Measurements from ENCODE around the gene ZNF846. TPM values are rescaled to one million over a fixed set of nuclear protein-coding genes. Genes with fewer than 3 reads are reported as not detected.
"Not testable (repeated sequence)": the region's sequence is repeated elsewhere in the genome, so short reads cannot be mapped to it uniquely, and the experiment has no call there.

ZNF846 gene
- total RNA-seq, 2 experiments from 2014 or later: 3.9 to 4.9 TPM

GRCh38 chr19:9757544-9758501 lies 10.7 kb downstream of the ZNF846 start:
- Mint-ChIP-seq H3K4me3 (no peak overlapping the region), H3K27ac (no peak overlapping the region), H3K27me3 (no peaks in the 10 kb centered on the region), H3K36me3 (peaks cover 66% of the 10 kb centered on the region), H3K4me1 (ENCODE audit: low read depth) (no peaks in the 10 kb centered on the region), H3K9me3 (peaks cover 57% of the 10 kb centered on the region)
- ChIA-PET POLR2A (no interaction called here), CTCF (no interaction called here)
- DNase-seq: no peak
- intact Hi-C loops (cut with micrococcal nuclease): no loop called here

- Mint-ChIP-seq H3K9me3 (peaks cover 48% of the 10 kb centered on the region), H3K27ac (no peak overlapping the region), H3K36me3 (peaks cover 40% of the 10 kb centered on the region), H3K4me1 (ENCODE audit: low read depth) (no peaks in the 10 kb centered on the region), H3K4me3 (no peak overlapping the region), H3K27me3 (no peaks in the 10 kb centered on the region)
- intact Hi-C loops (cut with micrococcal nuclease): no loop called here
- POLR2A ChIA-PET: interaction anchor here (0.6 kb wide), 2 partner anchors 82 to 469 kb away, joined by 3 to 4 read pairs; partner anchors contain the start of gene PIN1
- CTCF ChIA-PET: interaction anchor here (0.6 kb wide), 1 partner anchor 127 kb away, joined by 3 read pairs; no protein-coding TSS in a partner anchor
- no peak for DNase-seq
Measured at GRCh38 chr19:9752701-9753443, 15.7 kb downstream of the ZNF846 start.

- intact Hi-C loops (cut with micrococcal nuclease): no loop called here
- DNase-seq: no peak
- POLR2A ChIA-PET: no interaction called here
- Mint-ChIP-seq H3K4me1 (ENCODE audit: low read depth) (no peaks in the 10 kb centered on the region), H3K4me3 (no peak overlapping the region), H3K9me3 (peaks cover 37% of the 10 kb centered on the region), H3K36me3 (peaks cover 32% of the 10 kb centered on the region), H3K27me3 (no peaks in the 10 kb centered on the region), H3K27ac (no peak overlapping the region)
- CTCF ChIA-PET: no interaction called here
Measured at GRCh38 chr19:9751446-9751845, 17.1 kb downstream of the ZNF846 start.

DNA sequence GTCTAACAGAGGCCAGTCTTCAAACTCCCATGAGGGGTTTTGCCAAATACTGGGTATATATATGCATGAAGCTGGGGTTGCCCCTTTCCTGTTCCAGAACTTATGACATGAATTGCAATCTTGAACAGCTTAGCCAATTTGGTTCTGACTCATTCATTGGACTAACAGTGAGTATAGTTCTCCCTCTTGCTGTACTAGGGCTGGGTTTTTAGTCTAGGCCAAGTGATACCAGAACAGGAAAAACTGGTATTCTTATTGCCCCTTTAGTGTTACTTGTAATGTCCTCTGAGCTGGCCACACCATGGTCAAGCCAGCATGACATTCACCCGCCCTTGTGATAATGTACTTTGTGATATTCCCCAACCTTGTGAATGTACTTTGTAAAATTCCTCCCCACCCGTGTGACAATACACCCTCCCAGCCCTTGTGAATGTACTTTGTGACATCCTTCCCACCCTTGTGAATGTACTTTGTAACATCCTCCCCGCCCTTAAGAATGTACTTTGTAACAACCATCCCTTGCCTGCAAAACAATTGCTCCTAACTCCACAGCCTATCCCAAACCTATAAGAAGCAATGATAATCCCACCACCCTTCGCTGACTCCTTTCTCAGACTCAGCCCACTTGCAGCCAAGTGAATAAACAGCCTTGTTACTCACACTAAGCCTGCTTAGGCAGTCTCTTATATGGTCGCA lies 26.9 kb downstream of the ZNF846 start:
- Mint-ChIP-seq H3K9me3 (peaks cover 16% of the 10 kb centered on the region), H3K36me3 (peaks cover 8% of the 10 kb centered on the region), H3K4me1 (ENCODE audit: low read depth) (no peaks in the 10 kb centered on the region), H3K27me3 (no peaks in the 10 kb centered on the region), H3K27ac (no peak overlapping the region), H3K4me3 (no peak overlapping the region)
- POLR2A ChIA-PET: no interaction called here
- DNase-seq: no peak
- intact Hi-C loops (cut with micrococcal nuclease): no loop called here
- CTCF ChIA-PET: no interaction called here

DNA sequence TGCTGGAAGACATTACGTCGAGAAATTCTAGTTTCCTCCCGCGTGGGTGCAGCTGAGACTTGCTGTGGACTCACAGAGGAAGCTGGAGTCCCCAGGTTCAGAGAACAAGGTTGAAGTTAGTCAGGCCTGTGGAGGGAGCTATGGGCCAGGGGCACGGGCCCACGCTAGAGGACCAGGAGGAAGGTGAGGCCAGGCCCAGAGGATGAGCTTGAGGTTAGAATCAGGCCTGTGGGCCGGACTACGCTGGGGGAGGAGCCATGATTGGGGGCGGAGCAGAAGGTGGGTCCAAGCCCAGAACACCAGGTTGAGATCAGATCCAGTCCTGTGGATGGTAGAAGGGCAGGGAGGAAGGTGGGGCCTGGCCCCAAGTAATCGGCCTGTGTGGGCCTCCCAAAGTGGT lies 32.6 kb downstream of the ZNF846 start:
- no peaks in the 10 kb centered on the region for H3K27me3 Mint-ChIP-seq
- intact Hi-C loops (cut with micrococcal nuclease): no loop called here
- CTCF ChIA-PET: no interaction called here
- no peak overlapping the region for H3K27ac Mint-ChIP-seq
- POLR2A ChIA-PET: no interaction called here
- H3K9me3 Mint-ChIP-seq: peaks cover 6% of the 10 kb centered on the region
- no peaks in the 10 kb centered on the region for H3K4me1 Mint-ChIP-seq (ENCODE audit: low read depth)
- no peak overlapping the region for H3K4me3 Mint-ChIP-seq
- H3K36me3 Mint-ChIP-seq: no peaks in the 10 kb centered on the region
- DNase-seq: no peak

- not testable (repeated sequence) for H3K27me3 Mint-ChIP-seq
Measured at GRCh38 chr19:9730056-9730455, 38.5 kb downstream of the ZNF846 start.

GRCh38 chr19:9729162-9729561 lies 39.4 kb downstream of the ZNF846 start:
- DNase-seq: no peak
- POLR2A ChIA-PET: no interaction called here
- Mint-ChIP-seq H3K9me3 (peaks cover 18% of the 10 kb centered on the region), H3K27ac (no peak overlapping the region), H3K36me3 (peaks cover 2% of the 10 kb centered on the region), H3K4me1 (ENCODE audit: low read depth) (no peaks in the 10 kb centered on the region), H3K27me3 (no peaks in the 10 kb centered on the region), H3K4me3 (no peak overlapping the region)
- intact Hi-C loops (cut with micrococcal nuclease): no loop called here
- CTCF ChIA-PET: no interaction called here

More at GRCh38 chr19:9730056-9730455, 38.5 kb downstream of the ZNF846 start:
- H3K4me3 Mint-ChIP-seq; DNase-seq; POLR2A ChIA-PET; intact Hi-C loops (cut with micrococcal nuclease); CTCF ChIA-PET; H3K36me3 Mint-ChIP-seq; H3K27ac Mint-ChIP-seq; H3K4me1 Mint-ChIP-seq (ENCODE audit: low read depth): not testable (repeated sequence)
- H3K9me3 Mint-ChIP-seq: peaks cover 10% of the 10 kb centered on the region

DNA sequence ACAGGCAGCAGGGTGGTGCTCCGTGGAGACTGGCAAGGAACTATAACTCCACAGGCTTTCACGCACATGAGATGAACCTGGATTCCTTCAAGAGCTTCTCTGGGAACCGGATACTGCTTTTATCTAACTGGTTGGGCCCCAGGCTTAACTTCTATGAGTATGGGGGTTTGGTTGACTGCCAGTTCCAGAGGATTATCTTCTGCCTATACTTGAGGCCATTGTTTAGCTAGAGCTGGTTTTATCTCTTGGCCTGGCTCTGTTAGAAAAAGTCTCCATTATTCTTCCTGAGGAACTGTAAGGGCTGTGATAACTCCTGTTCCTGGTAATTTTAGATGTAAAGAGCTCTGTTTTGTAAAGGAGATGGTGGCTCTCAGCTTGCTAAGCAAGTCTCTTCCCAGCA lies 40.9 kb downstream of the ZNF846 start:
- intact Hi-C loops (cut with micrococcal nuclease): no loop called here
- DNase-seq: no peak
- Mint-ChIP-seq H3K27ac (no peak overlapping the region), H3K27me3 (no peaks in the 10 kb centered on the region), H3K9me3 (peaks cover 30% of the 10 kb centered on the region), H3K4me1 (ENCODE audit: low read depth) (no peaks in the 10 kb centered on the region), H3K4me3 (no peak overlapping the region), H3K36me3 (peaks cover 5% of the 10 kb centered on the region)
- ChIA-PET CTCF (interaction anchor here (1.1 kb wide), 1 partner anchor 101 kb away, joined by 3 read pairs; no protein-coding TSS in a partner anchor), POLR2A (no interaction called here)

- H3K4me3 Mint-ChIP-seq; H3K27me3 Mint-ChIP-seq; H3K27ac Mint-ChIP-seq; DNase-seq; H3K36me3 Mint-ChIP-seq; CTCF ChIA-PET; H3K4me1 Mint-ChIP-seq (ENCODE audit: low read depth); intact Hi-C loops (cut with micrococcal nuclease); POLR2A ChIA-PET: not testable (repeated sequence)
- H3K9me3 Mint-ChIP-seq: peaks cover 34% of the 10 kb centered on the region
Measured at GRCh38 chr19:9725508-9726201, 42.9 kb downstream of the ZNF846 start.

- CTCF ChIA-PET: no interaction called here
- POLR2A ChIA-PET: no interaction called here
- no peak overlapping the region for H3K4me3 Mint-ChIP-seq
- intact Hi-C loops (cut with micrococcal nuclease): no loop called here
- peaks cover 5% of the 10 kb centered on the region for H3K36me3 Mint-ChIP-seq
- H3K4me1 Mint-ChIP-seq (ENCODE audit: low read depth): peaks cover 3% of the 10 kb centered on the region
- peaks cover 34% of the 10 kb centered on the region for H3K9me3 Mint-ChIP-seq
- DNase-seq: no peak
- no peak overlapping the region for H3K27ac Mint-ChIP-seq
- peaks cover 1% of the 10 kb centered on the region for H3K27me3 Mint-ChIP-seq
Measured at GRCh38 chr19:9724157-9724556, 44.4 kb downstream of the ZNF846 start.

- DNase-seq: no peak
- ChIA-PET POLR2A (no interaction called here), CTCF (interaction anchor here (0.8 kb wide), 1 partner anchor 96 kb away, joined by 3 read pairs; no protein-coding TSS in a partner anchor)
- intact Hi-C loops (cut with micrococcal nuclease): no loop called here
- peaks cover 5% of the 10 kb centered on the region for H3K36me3 Mint-ChIP-seq
- H3K27ac Mint-ChIP-seq: no peak overlapping the region
- peaks cover 1% of the 10 kb centered on the region for H3K27me3 Mint-ChIP-seq
- H3K4me1 Mint-ChIP-seq (ENCODE audit: low read depth): peaks cover 3% of the 10 kb centered on the region
- no peak overlapping the region for H3K4me3 Mint-ChIP-seq
- H3K9me3 Mint-ChIP-seq: peaks cover 34% of the 10 kb centered on the region
Measured at GRCh38 chr19:9721861-9722260, 46.7 kb downstream of the ZNF846 start.

DNA sequence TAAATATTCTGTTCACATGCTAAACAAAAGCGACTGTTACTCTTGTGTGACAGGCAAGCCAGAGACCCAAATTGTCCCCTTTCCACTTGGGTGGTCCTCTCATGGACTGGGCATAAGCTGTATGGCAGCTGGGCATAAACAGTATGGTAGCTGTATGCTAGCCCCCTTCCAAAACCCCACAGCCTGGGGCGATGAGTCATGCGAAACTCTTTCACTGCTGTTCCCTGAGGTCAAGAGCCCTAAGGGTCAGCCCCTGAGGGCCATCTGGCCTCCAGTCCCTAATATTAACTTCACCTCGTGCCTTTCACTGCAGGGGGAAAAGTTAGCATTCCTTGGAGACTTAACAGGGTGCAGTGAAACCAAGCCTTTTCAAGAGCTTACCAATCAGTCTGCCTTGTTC lies 48.0 kb downstream of the ZNF846 start:
- no peak for DNase-seq
- Mint-ChIP-seq H3K9me3 (peaks cover 29% of the 10 kb centered on the region), H3K27ac (no peak overlapping the region), H3K4me1 (ENCODE audit: low read depth) (peaks cover 3% of the 10 kb centered on the region), H3K4me3 (no peak overlapping the region), H3K36me3 (peaks cover 5% of the 10 kb centered on the region), H3K27me3 (peaks cover 1% of the 10 kb centered on the region)
- ChIA-PET CTCF (no interaction called here), POLR2A (no interaction called here)
- intact Hi-C loops (cut with micrococcal nuclease): no loop called here
